SK-N-SH treated with all-trans-retinoic acid at 6 μM for 48 hours (cell line): Measurements from ENCODE around the gene XRCC3.

Source experiments
- ATAC-seq: fragments of 200-7000 bp; cut with Tn5 transposase; 3 replicates; pipeline ENCODE4 v1.9.1; 2020; ENCODE audit warnings: mild to moderate bottlenecking, moderate library complexity
- ARNTL ChIP-seq: fragments of 450-650 bp; formaldehyde crosslinking; IDR thresholded peaks from 2 replicates; pipeline ENCODE4 v1.5.0; 2020; ENCODE audit warnings: low read depth, mild to moderate bottlenecking, moderate library complexity, borderline replicate concordance
- BACH2 ChIP-seq: fragments of 250-450 bp; sonication (Bioruptor Pico); IDR thresholded peaks from 2 replicates; pipeline ENCODE4 v1.9.0; 2021; ENCODE audit warnings: mild to moderate bottlenecking, borderline replicate concordance
- CREB5 ChIP-seq: fragments of 250-450 bp; sonication (Bioruptor Pico); IDR thresholded peaks from 2 replicates; pipeline ENCODE4 v1.5.1; 2020; ENCODE audit warnings: low read depth, mild to moderate bottlenecking, moderate library complexity
- CSDC2 ChIP-seq: fragments of 250-450 bp; sonication (Bioruptor Pico); IDR thresholded peaks from 2 replicates; pipeline ENCODE4 v1.5.0; 2020; ENCODE audit warnings: mild to moderate bottlenecking, moderate library complexity
- CSRNP3 ChIP-seq: fragments of 250-450 bp; sonication (Bioruptor Pico); IDR thresholded peaks from 2 replicates; pipeline ENCODE4 v1.5.1; 2021; ENCODE audit warnings: mild to moderate bottlenecking, moderate library complexity
- ESRRG ChIP-seq: fragments of 250-450 bp; sonication (Bioruptor Pico); IDR thresholded peaks from 2 replicates; pipeline ENCODE4 v1.6.1; 2021; ENCODE audit warnings: mild to moderate bottlenecking
- GLIS3 ChIP-seq: fragments of 250-450 bp; sonication (Bioruptor Pico); IDR thresholded peaks from 2 replicates; pipeline ENCODE4 v1.5.0; 2020; ENCODE audit warnings: mild to moderate bottlenecking, moderate library complexity
- ISL1 ChIP-seq: fragments of 250-450 bp; sonication (Bioruptor Pico); IDR thresholded peaks from 2 replicates; pipeline ENCODE4 v2.1.2; 2022; ENCODE audit warnings: mild to moderate bottlenecking, moderate library complexity
- OSR1 ChIP-seq: fragments of 250-450 bp; sonication (Bioruptor Pico); IDR thresholded peaks from 2 replicates; pipeline ENCODE4 v1.8.0; 2022; ENCODE audit warnings: moderate library complexity, mild to moderate bottlenecking, inconsistent platforms
- PATZ1 ChIP-seq: fragments of 250-450 bp; sonication (Bioruptor Pico); IDR thresholded peaks from 2 replicates; pipeline ENCODE4 v1.8.0; 2020; ENCODE audit warnings: mild to moderate bottlenecking, moderate library complexity, borderline replicate concordance
- PPARA ChIP-seq: fragments of 250-450 bp; sonication (Bioruptor Pico); IDR thresholded peaks from 2 replicates; pipeline ENCODE4 v1.5.0; 2020; ENCODE audit warnings: mild to moderate bottlenecking, borderline replicate concordance
- RARB ChIP-seq: fragments of 250-450 bp; sonication (Bioruptor Pico); IDR thresholded peaks from 2 replicates; pipeline ENCODE4 v1.8.0; 2021; ENCODE audit warnings: mild to moderate bottlenecking, moderate library complexity
- SNAI2 ChIP-seq: fragments of 250-450 bp; sonication (Bioruptor Pico); IDR thresholded peaks from 2 replicates; pipeline ENCODE4 v1.5.0; 2020; ENCODE audit warnings: mild to moderate bottlenecking, moderate library complexity
- TOX ChIP-seq: fragments of 250-450 bp; sonication (Bioruptor Pico); IDR thresholded peaks from 2 replicates; pipeline ENCODE4 v1.8.0; 2021; ENCODE audit warnings: mild to moderate bottlenecking, moderate library complexity, borderline replicate concordance
- TSHZ2 ChIP-seq: fragments of 250-450 bp; sonication (Bioruptor Pico); IDR thresholded peaks from 2 replicates; pipeline ENCODE4 v1.5.0; 2020; ENCODE audit warnings: mild to moderate bottlenecking, moderate library complexity
- ZFP3 ChIP-seq: fragments of 250-450 bp; sonication (Bioruptor Pico); IDR thresholded peaks from 2 replicates; pipeline ENCODE4 v1.5.0; 2020; ENCODE audit warnings: mild to moderate bottlenecking, moderate library complexity
- ZFP30 ChIP-seq: fragments of 450-650 bp; formaldehyde crosslinking; IDR thresholded peaks from 2 replicates; pipeline ENCODE4 v1.5.0; 2022; ENCODE audit warnings: mild to moderate bottlenecking, moderate library complexity
- ZNF565 ChIP-seq: fragments of 450-650 bp; formaldehyde crosslinking; conservative IDR thresholded peaks from 2 replicates; pipeline ENCODE4 v1.5.0; 2020; ENCODE audit warnings: low read depth, mild to moderate bottlenecking, moderate library complexity
- ZNF70 ChIP-seq: fragments of 450-650 bp; formaldehyde crosslinking; IDR thresholded peaks from 2 replicates; pipeline ENCODE4 v1.5.0; 2020; ENCODE audit warnings: mild to moderate bottlenecking, moderate library complexity
- ZNF8 ChIP-seq: fragments of 450-650 bp; formaldehyde crosslinking; IDR thresholded peaks from 2 replicates; pipeline ENCODE4 v1.5.0; 2020; ENCODE audit warnings: mild to moderate bottlenecking, moderate library complexity

The XRCC3 gene

GRCh38 chr14:103728141-103728540, 12.9 kb upstream of the XRCC3 start:
- no peak for ATAC-seq
- TF ChIP-seq OSR1 (CRISPR knock-in tag) (no peak), PPARA (CRISPR knock-in tag) (no peak), TSHZ2 (CRISPR knock-in tag) (no peak)
- TF ChIP-seq, all 23 proteins: peak for 0

GRCh38 chr14:103727313-103727980, 12.2 kb upstream of the XRCC3 start:
- no peak for ATAC-seq
- TF ChIP-seq PPARA (CRISPR knock-in tag): no peak
- TF ChIP-seq RARB (CRISPR knock-in tag): no peak
- no peak for TF ChIP-seq ZFP30 (CRISPR knock-in tag)
- no peak for TF ChIP-seq OSR1 (CRISPR knock-in tag)
- no peak for TF ChIP-seq ZNF70 (CRISPR knock-in tag)
- TF ChIP-seq GLIS3 (CRISPR knock-in tag): no peak
- TF ChIP-seq ZNF8: no peak
- TF ChIP-seq ZNF565 (CRISPR knock-in tag): no peak
- no peak for TF ChIP-seq BACH2 (CRISPR knock-in tag)
- TF ChIP-seq CREB5 (CRISPR knock-in tag): no peak
- no peak for TF ChIP-seq ISL1
- no peak for TF ChIP-seq TSHZ2 (CRISPR knock-in tag)
- no peak for TF ChIP-seq ESRRG
- TF ChIP-seq CSRNP3 (CRISPR knock-in tag): no peak
- no peak for TF ChIP-seq SNAI2 (CRISPR knock-in tag)
- TF ChIP-seq ZFP3 (CRISPR knock-in tag): no peak
- TF ChIP-seq CSDC2 (CRISPR knock-in tag): no peak
- TF ChIP-seq, all 23 proteins: peak for 0

- no peak for ATAC-seq
- TF ChIP-seq ESRRG (no peak), TOX (no peak), GLIS3 (CRISPR knock-in tag) (no peak), TSHZ2 (CRISPR knock-in tag) (no peak), RARB (CRISPR knock-in tag) (no peak), SNAI2 (CRISPR knock-in tag) (no peak), ZFP30 (CRISPR knock-in tag) (no peak), PATZ1 (CRISPR knock-in tag) (no peak), CSRNP3 (CRISPR knock-in tag) (no peak), ARNTL (CRISPR knock-in tag) (no peak), PPARA (CRISPR knock-in tag) (no peak), ISL1 (no peak), CREB5 (CRISPR knock-in tag) (no peak)
Observed at GRCh38 chr14:103726474-103726873, 11.2 kb upstream of the XRCC3 start.
